GM21619 (cell line): ENCODE results near the gene POM121.
"Not testable (repeated sequence)": the region's sequence is repeated elsewhere in the genome, so short reads cannot be mapped to it uniquely, and the experiment has no call there.

Experiments
- ATAC-seq: cut with Tn5 transposase; IDR thresholded peaks from one replicate; pipeline ENCODE4 v1.9.1; 2021; ENCODE audit not compliant: unreplicated experiment

The POM121 gene

DNA sequence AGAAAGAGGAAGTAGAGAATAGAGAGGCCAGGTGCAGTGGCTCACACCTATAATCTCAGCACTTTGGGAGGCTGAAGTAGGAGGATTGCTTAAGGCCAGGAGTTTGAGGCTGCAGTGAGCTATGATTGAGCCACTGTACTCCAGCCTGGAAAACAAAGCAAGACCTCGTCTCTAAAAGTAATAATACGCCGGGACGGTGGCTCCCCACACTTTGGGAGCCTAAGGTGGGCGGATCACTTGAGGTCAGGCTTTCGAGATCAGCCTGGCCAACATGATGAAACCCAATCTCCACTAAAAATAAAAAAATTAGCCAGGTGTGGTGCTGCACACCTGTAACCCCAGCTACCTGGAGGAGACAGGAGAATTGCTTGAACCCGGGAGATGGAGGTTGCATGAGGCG is 70.6 kb downstream of the POM121 start:
- ATAC-seq = not testable (repeated sequence)

DNA sequence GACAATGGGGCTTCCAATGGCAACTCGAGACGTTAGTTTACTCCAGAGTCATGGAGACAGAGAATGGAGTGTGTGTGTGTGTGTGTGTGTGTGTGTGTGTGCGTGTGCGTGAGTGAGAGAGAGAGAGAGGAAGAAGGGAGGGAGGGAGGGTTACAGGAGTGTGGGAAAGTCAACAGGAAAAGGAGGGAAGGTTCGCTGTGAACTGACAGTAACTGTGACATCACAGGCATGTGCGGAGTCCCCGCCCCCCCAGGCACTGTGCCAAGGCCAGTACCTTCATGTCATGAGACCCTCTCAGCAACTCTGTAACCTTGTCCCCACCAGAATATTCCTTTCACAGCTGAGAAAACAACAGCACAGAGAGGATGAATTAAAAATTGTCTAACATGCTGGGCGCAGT is 72.6 kb downstream of the POM121 start:
- not testable (repeated sequence) for ATAC-seq

DNA sequence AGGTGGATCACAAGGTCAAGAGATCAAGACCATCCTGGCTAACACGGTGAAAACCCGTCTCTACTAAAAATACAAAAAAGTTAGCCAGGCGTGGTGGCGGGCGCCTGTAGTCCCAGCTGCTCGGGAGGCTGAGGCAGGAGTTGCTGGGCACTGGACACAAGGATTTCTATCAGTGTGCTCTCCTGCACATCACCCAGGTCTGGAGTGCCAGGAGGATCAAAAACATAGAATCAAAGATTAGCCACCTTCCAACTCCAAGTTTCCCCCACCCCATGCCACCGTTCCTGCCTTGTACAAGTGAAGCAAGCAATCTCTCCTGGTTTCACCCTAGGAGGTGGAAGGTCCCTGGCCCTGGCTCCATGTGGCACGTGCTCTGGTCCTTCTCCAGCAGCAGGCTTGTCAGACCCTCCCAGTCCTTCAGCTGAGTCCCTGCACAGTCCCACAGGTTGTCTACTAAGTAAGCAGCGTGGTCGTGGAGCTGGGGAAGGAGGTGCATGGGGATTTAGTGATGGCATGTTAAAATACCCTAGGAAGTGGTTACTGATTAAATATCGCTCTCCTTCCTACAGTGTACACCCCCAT is 73.1 kb downstream of the POM121 start:
- not testable (repeated sequence) for ATAC-seq
